A673 (cell line): ENCODE results near the gene OMP. TPM values are rescaled to one million over a fixed set of nuclear protein-coding genes. Genes with fewer than 3 reads are reported as not detected.

Experiments used
- BruUV-seq: library from RNA; stranded (reverse); fragments of 400-500 nt; replicated peaks from 2 replicates; lab custom pipeline; 2021; lab: Mats Ljungman, UMichigan
- CTCF ChIA-PET: fragments of 300-600 bp; sonication (Branson Sonifier 250); formaldehyde crosslinking; loops from one replicate; lab custom pipeline; 2022; ENCODE audit warnings: antibody characterized with exemption; lab: Charles Lee
- POLR2A ChIA-PET: fragments of 300-600 bp; sonication (Branson Sonifier 250); formaldehyde crosslinking; loops from one replicate; lab custom pipeline; 2022; ENCODE audit warnings: antibody characterized with exemption; ENCODE audit not compliant: low non-redundant PET; lab: Charles Lee
- DNase-seq: peaks from one replicate; pipeline ENCODE4 v3.0.0-alpha.2; 2015; ENCODE audit warnings: low spot score
- H3K27ac ChIP-seq: fragments of 200-600 bp; sonication (generic); 2 replicates; pipeline ENCODE4 v1.5.1; 2016; ENCODE audit warnings: mixed run types, low read depth, mild to moderate bottlenecking, mixed read lengths, antibody characterized with exemption, low read length; ENCODE audit not compliant: poor library complexity, severe bottlenecking
- H3K27me3 ChIP-seq: fragments of 200-600 bp; sonication (generic); replicated peaks from 2 replicates; pipeline ENCODE4 v1.6.1; 2017; ENCODE audit warnings: mixed run types, low read depth, mild to moderate bottlenecking, mixed read lengths, antibody characterized with exemption, low read length; ENCODE audit not compliant: insufficient read depth, poor library complexity
- H3K36me3 ChIP-seq: fragments of 200-600 bp; sonication (generic); 2 replicates; pipeline ENCODE4 v1.6.1; 2016; ENCODE audit warnings: mixed run types, mild to moderate bottlenecking, mixed read lengths, antibody characterized with exemption, low read length; ENCODE audit not compliant: insufficient read depth, poor library complexity, severe bottlenecking
- H3K4me1 ChIP-seq: fragments of 200-600 bp; sonication (generic); 2 replicates; pipeline ENCODE4 v1.6.1; 2017; ENCODE audit warnings: mixed run types, mild to moderate bottlenecking, mixed read lengths, antibody characterized with exemption, low read length; ENCODE audit not compliant: insufficient read depth, poor library complexity, severe bottlenecking
- H3K4me3 ChIP-seq: fragments of 200-600 bp; sonication (generic); 2 replicates; pipeline ENCODE4 v1.5.1; 2016; ENCODE audit warnings: low read depth, mixed run types, mild to moderate bottlenecking, mixed read lengths, low read length; ENCODE audit not compliant: poor library complexity, severe bottlenecking
- H3K9me3 ChIP-seq: fragments of 200-600 bp; sonication (generic); 2 replicates; pipeline ENCODE4 v1.6.1; 2016; ENCODE audit warnings: mixed run types, low read depth, mild to moderate bottlenecking, mixed read lengths, antibody characterized with exemption, low read length; ENCODE audit not compliant: poor library complexity, severe bottlenecking
- CTCF ChIP-seq: fragments of 300-800, 200-600 bp; sonication (generic); conservative IDR thresholded peaks from 2 replicates; pipeline ENCODE4 v1.5.1; 2017; ENCODE audit warnings: low read depth, mild to moderate bottlenecking, antibody characterized with exemption, low read length, moderate library complexity, mixed read lengths
- EZH2 ChIP-seq: fragments of 200-600 bp; sonication (generic); IDR thresholded peaks from 2 replicates; pipeline ENCODE4 v1.6.1; 2017; ENCODE audit warnings: borderline replicate concordance, low read depth, mild to moderate bottlenecking, mixed read lengths, antibody characterized with exemption, low read length; ENCODE audit not compliant: poor library complexity, severe bottlenecking
- intact Hi-C: fragments of 100-400 bp; cut with micrococcal nuclease; formaldehyde crosslinking; loops from one replicate; pipeline ENCODE4 v1.10.0; 2022; ENCODE audit not compliant: unreplicated experiment
- total RNA-seq: library from RNA; stranded (reverse); gene quantifications from 2 replicates; pipeline ENCODE4 v1.2.3, GENCODE V29; 2021

OMP gene
- total RNA-seq, 1 experiment from 2014 or later, result not detected

GRCh38 chr11:77141475-77141874, 38.8 kb downstream of the OMP start:
- no peak overlapping the region for H3K27ac ChIP-seq
- BruUV-seq, result no TSS peak
- TF ChIP-seq CTCF, result no peak
- TF ChIP-seq EZH2, result no peak
- no peak for DNase-seq
- no peaks in the 10 kb centered on the region for H3K4me1 ChIP-seq
- no peaks in the 10 kb centered on the region for H3K36me3 ChIP-seq
- H3K9me3 ChIP-seq, result no peaks in the 10 kb centered on the region
- peaks cover 23% of the 10 kb centered on the region for H3K27me3 ChIP-seq
- intact Hi-C loops, result no loop called here
- CTCF ChIA-PET, result no interaction called here
- POLR2A ChIA-PET, result no interaction called here
- no peak overlapping the region for H3K4me3 ChIP-seq

GRCh38 chr11:77142091-77142975, 39.7 kb downstream of the OMP start:
- no peak overlapping the region for H3K4me3 ChIP-seq
- intact Hi-C loops, result no loop called here
- CTCF ChIA-PET, result no interaction called here
- POLR2A ChIA-PET, result no interaction called here
- no peak overlapping the region for H3K27ac ChIP-seq
- DNase-seq, result no peak
- no peaks in the 10 kb centered on the region for H3K9me3 ChIP-seq
- no peak for TF ChIP-seq CTCF
- no peak for TF ChIP-seq EZH2
- H3K36me3 ChIP-seq, result no peaks in the 10 kb centered on the region
- peaks cover 15% of the 10 kb centered on the region for H3K27me3 ChIP-seq
- BruUV-seq, result no TSS peak
- no peaks in the 10 kb centered on the region for H3K4me1 ChIP-seq

- TF ChIP-seq CTCF (no peak), EZH2 (no peak)
- CTCF ChIA-PET, result no interaction called here
- DNase-seq, result no peak
- Histone ChIP-seq H3K4me3 (no peak overlapping the region), H3K27ac (no peak overlapping the region), H3K27me3 (peaks cover 3% of the 10 kb centered on the region), H3K4me1 (peaks cover 5% of the 10 kb centered on the region), H3K9me3 (no peaks in the 10 kb centered on the region), H3K36me3 (no peaks in the 10 kb centered on the region)
- POLR2A ChIA-PET, result no interaction called here
- BruUV-seq, result no TSS peak
- intact Hi-C loops, result no loop called here
Measured at GRCh38 chr11:77143405-77144020, 40.9 kb downstream of the OMP start.
